OCI-LY7 (cell line): ENCODE results near the gene FAM200B. TPM values are rescaled to one million over a fixed set of nuclear protein-coding genes. Genes with fewer than 3 reads are reported as not detected.

Experiments used
- BruUV-seq: library from RNA; stranded (reverse); fragments of 400-500 nt; replicated peaks from 2 replicates; lab custom pipeline; 2021; lab: Mats Ljungman, UMichigan
- CTCF ChIA-PET: fragments of 300-600 bp; sonication (Branson Sonifier 250); formaldehyde crosslinking; loops from one replicate; lab custom pipeline; 2022; ENCODE audit warnings: antibody characterized with exemption; ENCODE audit not compliant: unreplicated experiment; lab: Charles Lee
- POLR2A ChIA-PET: fragments of 300-600 bp; sonication (Branson Sonifier 250); formaldehyde crosslinking; loops from one replicate; lab custom pipeline; 2022; ENCODE audit warnings: antibody characterized with exemption; lab: Charles Lee
- DNase-seq: peaks from one replicate; pipeline ENCODE4 v3.0.0-alpha.2; 2015; ENCODE audit warnings: low spot score
- H2AFZ ChIP-seq: fragments of 200-600 bp; sonication (generic), shearing (Covaris generic); 2 replicates; pipeline ENCODE4 v1.6.1; 2014; ENCODE audit warnings: mild to moderate bottlenecking, antibody characterized with exemption, low read length, moderate library complexity
- H3K27ac ChIP-seq: fragments of 200-600 bp; sonication (generic); 2 replicates; pipeline ENCODE4 v1.5.1; 2014; ENCODE audit warnings: mixed run types, low read depth, mild to moderate bottlenecking, moderate library complexity, low read length, inconsistent platforms; ENCODE audit not compliant: poor library complexity, severe bottlenecking
- H3K36me3 ChIP-seq: fragments of 200-600 bp; sonication (generic); 2 replicates; pipeline ENCODE4 v1.6.1; 2014; ENCODE audit warnings: mild to moderate bottlenecking, antibody characterized with exemption, low read length, moderate library complexity, mixed read lengths; ENCODE audit not compliant: insufficient read depth
- H3K4me1 ChIP-seq: fragments of 200-600 bp; sonication (generic); 2 replicates; pipeline ENCODE4 v1.5.1; 2014; ENCODE audit warnings: mild to moderate bottlenecking, low read length; ENCODE audit not compliant: insufficient read depth, poor library complexity, severe bottlenecking
- H3K4me2 ChIP-seq: fragments of 200-600 bp; sonication (generic); 2 replicates; pipeline ENCODE4 v1.6.1; 2014; ENCODE audit warnings: mild to moderate bottlenecking, low read length
- H3K4me3 ChIP-seq: fragments of 200-600 bp; sonication (generic); 2 replicates; pipeline ENCODE4 v1.5.1; 2014; ENCODE audit warnings: mild to moderate bottlenecking, low read depth, low read length; ENCODE audit not compliant: poor library complexity, severe bottlenecking
- H3K79me2 ChIP-seq: fragments of 200-600 bp; sonication (generic); 2 replicates; pipeline ENCODE4 v1.6.1; 2016; ENCODE audit warnings: low read depth, mild to moderate bottlenecking, low read length, moderate library complexity, mixed read lengths; ENCODE audit not compliant: insufficient read depth
- H3K9me2 ChIP-seq: fragments of 200-600 bp; sonication (generic); 2 replicates; pipeline ENCODE4 v1.6.1; 2016; ENCODE audit warnings: mild to moderate bottlenecking, low read length, mixed read lengths; ENCODE audit not compliant: insufficient read depth
- H3K9me3 ChIP-seq: fragments of 200-600 bp; sonication (generic); 2 replicates; pipeline ENCODE4 v1.6.1; 2014; ENCODE audit warnings: mild to moderate bottlenecking, mixed run types, low read length, mixed read lengths
- H4K20me1 ChIP-seq: fragments of 200-600 bp; sonication (generic); 2 replicates; pipeline ENCODE4 v1.6.1; 2014; ENCODE audit warnings: mild to moderate bottlenecking, antibody characterized with exemption, low read length, moderate library complexity, mixed read lengths; ENCODE audit not compliant: insufficient read depth
- CTCF ChIP-seq: fragments of 200-600 bp; sonication (generic); conservative IDR thresholded peaks from 2 replicates; pipeline ENCODE4 v1.5.1; 2014; ENCODE audit warnings: mild to moderate bottlenecking, antibody characterized with exemption, low read length, moderate library complexity, mixed read lengths
- EZH2phosphoT487 ChIP-seq: fragments of 200-600 bp; sonication (generic); IDR thresholded peaks from 2 replicates; pipeline ENCODE4 v1.6.1; 2018; ENCODE audit warnings: low read depth, borderline replicate concordance, mild to moderate bottlenecking, mixed run types, antibody characterized with exemption, low read length, moderate library complexity, mixed read lengths
- intact Hi-C: fragments of 100-400 bp; cut with micrococcal nuclease; formaldehyde crosslinking; loops from one replicate; pipeline ENCODE4 v1.10.0; 2022; ENCODE audit not compliant: unreplicated experiment
- total RNA-seq, 2 experiments: library from RNA; depleted of rRNA in 1 of 2; stranded (reverse); fragments of >200 nt in 1 of 2; shearing (Covaris generic) in 1 of 2; gene quantifications; 2 replicates each; pipeline ENCODE4 v1.2.3, GENCODE V29; 2014 to 2022

The FAM200B gene
- total RNA-seq, 2 experiments from 2014 or later = 11.5 to 25.0 TPM

- H3K4me2 ChIP-seq = no peak overlapping the region
- no peak overlapping the region for H2AFZ ChIP-seq
- no peak for TF ChIP-seq CTCF
- TF ChIP-seq EZH2phosphoT487 = no peak
- H4K20me1 ChIP-seq = no peaks in the 10 kb centered on the region
- intact Hi-C loops = loop anchor here (5.0 kb wide), 1 partner anchor 272 kb away; no protein-coding TSS in a partner anchor
- no peak overlapping the region for H3K27ac ChIP-seq
- H3K9me2 ChIP-seq = no peaks in the 10 kb centered on the region
- no peaks in the 10 kb centered on the region for H3K9me3 ChIP-seq
- POLR2A ChIA-PET = interaction anchor here (0.6 to 1.8 kb wide), 4 partner anchors 9 to 137 kb away, joined by 3 to 8 read pairs (median 5); no protein-coding TSS in a partner anchor
- BruUV-seq = no TSS peak
- H3K4me1 ChIP-seq = peaks cover 24% of the 10 kb centered on the region
- H3K4me3 ChIP-seq = no peak overlapping the region
- CTCF ChIA-PET = no interaction called here
- peaks cover 49% of the 10 kb centered on the region for H3K36me3 ChIP-seq
- no peak for DNase-seq
- H3K79me2 ChIP-seq = peaks cover 47% of the 10 kb centered on the region
Measured at GRCh38 chr4:15684498-15684897, 2.9 kb downstream of the FAM200B start.

- DNase-seq = no peak
- no peak overlapping the region for H3K4me2 ChIP-seq
- TF ChIP-seq EZH2phosphoT487 (no peak), CTCF (no peak)
- H3K79me2 ChIP-seq = peaks cover 16% of the 10 kb centered on the region; the same call in 1 of the 2 replicates
- BruUV-seq = no TSS peak
- H3K9me3 ChIP-seq = no peaks in the 10 kb centered on the region
- H3K36me3 ChIP-seq = peaks cover 55% of the 10 kb centered on the region
- H2AFZ ChIP-seq = no peak overlapping the region
- intact Hi-C loops = no loop called here
- H3K27ac ChIP-seq = no peak overlapping the region
- H4K20me1 ChIP-seq = no peaks in the 10 kb centered on the region
- ChIA-PET POLR2A (interaction anchor here (0.5 to 1.0 kb wide), 5 partner anchors 12 to 69 kb away, joined by 3 read pairs; no protein-coding TSS in a partner anchor), CTCF (no interaction called here)
- H3K4me1 ChIP-seq = peaks cover 11% of the 10 kb centered on the region
- H3K4me3 ChIP-seq = no peak overlapping the region
- no peaks in the 10 kb centered on the region for H3K9me2 ChIP-seq
Measured at GRCh38 chr4:15688051-15688450, 6.4 kb downstream of the FAM200B start.

- Histone ChIP-seq H2AFZ (no peak overlapping the region), H3K4me2 (no peak overlapping the region), H3K9me3 (no peaks in the 10 kb centered on the region), H3K9me2 (no peaks in the 10 kb centered on the region), H4K20me1 (no peaks in the 10 kb centered on the region), H3K36me3 (peaks cover 46% of the 10 kb centered on the region), H3K4me1 (no peaks in the 10 kb centered on the region), H3K27ac (no peak overlapping the region), H3K79me2 (peaks cover under 1% of the 10 kb centered on the region; the same call in 1 of the 2 replicates), H3K4me3 (no peak overlapping the region)
- intact Hi-C loops = no loop called here
- TF ChIP-seq EZH2phosphoT487 (no peak), CTCF (no peak)
- ChIA-PET POLR2A (no interaction called here), CTCF (no interaction called here)
- no TSS peak for BruUV-seq
- no peak for DNase-seq
Measured at GRCh38 chr4:15689540-15689939, 7.9 kb downstream of the FAM200B start.
